ENCODE measurements around the gene PDLIM4.

PDLIM4 gene

GRCh38 chr5:132256086-132256782 is 1.3 kb upstream of the PDLIM4 start:
- no peak for DNase-seq (ENCODE audit: low spot score)

DNA sequence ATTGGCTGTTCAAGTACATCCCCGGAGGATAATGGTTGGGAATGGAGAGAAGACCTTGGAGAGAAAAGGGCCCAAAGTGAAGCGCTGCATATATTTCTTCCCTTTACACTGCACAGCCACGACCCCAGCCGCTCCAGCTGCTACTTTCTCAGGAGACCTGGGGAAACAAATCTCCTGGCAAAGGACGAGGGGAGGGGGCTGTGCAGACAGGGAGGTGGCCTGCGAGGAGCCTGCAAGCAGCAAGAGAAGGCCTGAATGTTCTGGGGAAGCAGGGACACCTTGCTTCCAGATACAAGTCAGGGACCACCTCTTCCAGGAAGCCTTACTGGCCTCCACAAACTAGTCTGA is 739 bp upstream of the PDLIM4 start:
- DNase-seq (ENCODE audit: low spot score): no peak
- TF ChIP-seq, protein P1, sequence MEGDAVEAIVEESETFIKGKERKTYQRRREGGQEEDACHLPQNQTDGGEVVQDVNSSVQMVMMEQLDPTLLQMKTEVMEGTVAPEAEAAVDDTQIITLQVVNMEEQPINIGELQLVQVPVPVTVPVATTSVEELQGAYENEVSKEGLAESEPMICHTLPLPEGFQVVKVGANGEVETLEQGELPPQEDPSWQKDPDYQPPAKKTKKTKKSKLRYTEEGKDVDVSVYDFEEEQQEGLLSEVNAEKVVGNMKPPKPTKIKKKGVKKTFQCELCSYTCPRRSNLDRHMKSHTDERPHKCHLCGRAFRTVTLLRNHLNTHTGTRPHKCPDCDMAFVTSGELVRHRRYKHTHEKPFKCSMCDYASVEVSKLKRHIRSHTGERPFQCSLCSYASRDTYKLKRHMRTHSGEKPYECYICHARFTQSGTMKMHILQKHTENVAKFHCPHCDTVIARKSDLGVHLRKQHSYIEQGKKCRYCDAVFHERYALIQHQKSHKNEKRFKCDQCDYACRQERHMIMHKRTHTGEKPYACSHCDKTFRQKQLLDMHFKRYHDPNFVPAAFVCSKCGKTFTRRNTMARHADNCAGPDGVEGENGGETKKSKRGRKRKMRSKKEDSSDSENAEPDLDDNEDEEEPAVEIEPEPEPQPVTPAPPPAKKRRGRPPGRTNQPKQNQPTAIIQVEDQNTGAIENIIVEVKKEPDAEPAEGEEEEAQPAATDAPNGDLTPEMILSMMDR (IDR thresholded peaks at IDR 0.05; ENCODE audit: extremely low read depth, missing control alignments): no peak

More at GRCh38 chr5:132256086-132256782, 1.3 kb upstream of the PDLIM4 start:
- TF ChIP-seq, protein P1 (IDR thresholded peaks at IDR 0.05; ENCODE audit: extremely low read depth, missing control alignments): no peak

GRCh38 chr5:132258102-132259068 is 889 bp downstream of the PDLIM4 start:
- TF ChIP-seq, protein P1 (IDR thresholded peaks at IDR 0.05; ENCODE audit: extremely low read depth, missing control alignments): no peak
- DNase-seq (ENCODE audit: low spot score): peak; percentile 22

DNA sequence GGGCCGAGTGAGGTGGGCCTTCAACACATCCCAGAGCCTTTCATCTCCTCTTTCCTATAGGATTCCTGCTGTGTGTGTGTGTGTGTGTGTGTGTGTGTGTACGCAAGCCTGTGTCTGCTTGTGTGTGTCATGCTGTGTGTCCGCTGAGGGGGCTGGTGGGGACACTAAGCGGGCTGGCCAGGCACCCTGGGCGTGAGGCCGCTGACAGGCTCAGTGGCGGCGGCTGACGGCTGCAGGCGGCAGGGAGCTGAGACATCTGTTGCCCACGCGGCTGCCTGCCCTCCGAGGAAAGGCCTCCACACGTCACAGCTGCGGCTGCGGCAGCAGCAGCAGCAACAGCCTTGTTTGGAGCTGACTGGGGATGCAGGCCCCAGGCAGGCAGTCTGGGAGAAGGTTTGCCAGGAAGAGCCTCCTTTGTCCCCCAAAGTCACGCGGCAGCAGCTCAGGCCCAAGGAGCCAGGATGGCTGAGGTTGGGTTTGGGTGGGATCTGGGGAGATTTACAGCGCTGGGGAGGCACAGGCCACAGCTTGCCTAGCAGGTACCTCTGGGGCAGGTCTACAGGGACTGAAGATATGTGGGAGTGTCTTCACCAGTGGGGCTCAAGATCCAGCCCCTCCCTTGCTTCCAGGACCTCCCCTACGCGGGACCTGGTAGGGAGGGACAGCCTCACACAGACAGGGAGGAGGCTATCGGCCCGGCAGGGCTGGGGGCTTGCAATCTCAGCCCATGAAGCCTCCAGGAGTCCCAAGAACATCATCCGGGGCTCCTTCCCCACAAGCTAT is 1.8 kb downstream of the PDLIM4 start:
- peak; percentile 8 for DNase-seq (ENCODE audit: low spot score)
- TF ChIP-seq, protein P1 (IDR thresholded peaks at IDR 0.05; ENCODE audit: extremely low read depth, missing control alignments): no peak

GRCh38 chr5:132260051-132260450 is 2.6 kb downstream of the PDLIM4 start:
- DNase-seq (ENCODE audit: low spot score): no peak
- TF ChIP-seq, protein P1 (IDR thresholded peaks at IDR 0.05; ENCODE audit: extremely low read depth, missing control alignments): no peak

DNA sequence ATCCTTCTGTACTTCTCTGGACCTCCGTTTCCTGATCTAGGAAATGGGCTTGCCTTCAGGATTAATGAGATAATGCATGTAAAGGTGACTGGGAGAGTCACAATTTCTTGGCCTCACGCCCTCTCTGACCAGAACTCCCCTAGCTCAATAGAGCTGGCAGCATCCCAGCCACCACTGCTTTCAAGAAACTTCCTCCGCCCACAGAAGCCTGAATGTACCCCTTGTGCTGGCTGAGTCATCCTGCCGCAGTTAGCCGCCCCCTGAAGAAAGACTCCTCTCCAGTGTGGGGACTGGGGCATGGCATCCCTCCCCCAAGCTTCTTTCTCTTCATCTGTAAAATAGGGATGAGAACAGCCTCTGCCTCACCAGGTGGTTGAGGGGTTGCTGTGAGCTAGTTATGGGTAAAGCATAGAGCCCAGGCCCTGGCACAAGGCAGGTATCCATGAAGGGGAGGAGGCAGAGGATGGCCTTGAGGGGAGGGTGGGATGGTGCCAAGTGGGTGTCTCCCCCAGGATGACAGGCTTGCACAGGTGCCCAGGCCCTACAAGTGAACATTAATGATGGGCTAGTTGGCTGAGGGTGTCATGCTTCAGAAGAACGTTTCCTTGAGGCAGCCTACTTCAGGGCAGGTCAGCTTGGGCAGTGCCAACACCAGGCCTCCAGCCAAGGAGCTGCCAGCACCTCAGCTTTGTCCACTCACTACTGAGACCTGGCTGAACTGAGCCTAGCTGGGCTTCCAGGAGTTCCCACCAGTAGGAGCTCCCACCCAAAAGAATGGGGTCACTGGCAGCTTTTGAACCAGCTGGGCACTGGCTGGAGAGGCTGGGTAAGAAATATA is 3.4 kb downstream of the PDLIM4 start:
- TF ChIP-seq, protein P1 (IDR thresholded peaks at IDR 0.05; ENCODE audit: extremely low read depth, missing control alignments): no peak
- peak; percentile 48 for DNase-seq (ENCODE audit: low spot score)
